Activated CD4-positive, alpha-beta T cell treated with anti-CD3 and anti-CD28 coated beads for 24 hours (primary cell): ENCODE measurements around the gene FER1L5.

Source experiments
- DNase-seq, 2 donors: peaks; one replicate each; pipeline ENCODE4 v3.0.0-alpha.2; 2020; ENCODE audit warnings: low read depth in 2 of 2

Gene FER1L5

GRCh38 chr2:96695602-96696001 is 53.0 kb downstream of the FER1L5 start:
- DNase-seq: no peak

DNA sequence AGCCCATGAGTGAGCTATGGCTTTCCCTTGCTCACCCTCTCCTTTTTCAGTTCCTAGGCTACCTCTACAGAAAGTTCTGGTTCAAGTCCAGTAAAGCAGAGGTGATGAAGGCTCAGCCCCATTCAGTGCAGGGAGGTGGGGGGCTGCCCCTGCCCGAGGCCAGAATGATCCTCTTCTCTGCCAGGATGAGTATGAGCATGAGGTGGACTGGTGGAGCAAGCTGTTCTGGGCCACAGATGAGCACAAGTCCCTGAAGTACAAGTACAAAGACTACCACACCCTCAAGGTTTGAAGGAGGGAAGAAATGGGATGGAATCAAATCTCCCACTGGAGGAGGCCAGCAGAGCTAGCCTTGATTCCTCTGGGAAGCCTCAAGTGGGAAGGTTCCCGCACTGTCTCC is 54.9 kb downstream of the FER1L5 start:
- DNase-seq: no peak

GRCh38 chr2:96698221-96698861 is 55.8 kb downstream of the FER1L5 start:
- no peak for DNase-seq

DNA sequence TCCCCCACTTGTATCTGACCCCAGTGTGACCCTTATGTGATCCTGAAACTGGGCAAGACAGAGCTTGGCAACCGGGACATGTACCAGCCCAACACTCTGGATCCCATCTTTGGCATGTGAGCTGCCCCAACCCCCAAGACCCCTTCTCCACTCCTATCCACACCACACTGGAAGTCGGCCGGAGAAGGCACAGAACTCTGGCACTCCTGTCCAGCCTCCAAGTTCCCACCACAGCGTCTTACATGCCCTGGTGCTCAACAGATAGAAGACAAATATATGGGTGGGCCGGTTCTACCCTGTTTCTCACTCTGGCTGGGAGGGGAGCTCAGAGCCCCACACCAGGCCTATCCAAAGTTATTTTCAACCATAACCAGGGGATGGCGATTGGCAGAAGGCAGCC is 56.5 kb downstream of the FER1L5 start:
- no peak for DNase-seq

DNA sequence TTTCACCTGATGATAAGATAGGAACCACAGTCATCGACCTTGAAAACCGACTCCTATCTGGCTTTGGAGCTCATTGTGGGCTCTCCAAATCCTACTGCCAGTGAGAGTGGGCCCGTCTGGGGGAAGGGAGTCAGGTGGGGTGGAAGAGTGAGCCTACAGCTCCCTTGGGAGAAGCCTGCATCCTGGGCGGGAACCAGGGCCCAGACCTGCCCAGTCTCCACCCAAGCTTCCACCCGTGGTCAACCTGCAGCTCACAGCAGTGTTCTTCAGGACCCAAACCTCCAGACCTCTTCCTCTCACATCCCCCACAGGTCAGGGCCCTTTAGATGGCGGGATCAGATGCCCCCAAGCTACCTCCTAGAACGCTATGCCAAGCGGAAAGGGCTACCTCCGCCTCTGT is 57.1 kb downstream of the FER1L5 start:
- no peak for DNase-seq

DNA sequence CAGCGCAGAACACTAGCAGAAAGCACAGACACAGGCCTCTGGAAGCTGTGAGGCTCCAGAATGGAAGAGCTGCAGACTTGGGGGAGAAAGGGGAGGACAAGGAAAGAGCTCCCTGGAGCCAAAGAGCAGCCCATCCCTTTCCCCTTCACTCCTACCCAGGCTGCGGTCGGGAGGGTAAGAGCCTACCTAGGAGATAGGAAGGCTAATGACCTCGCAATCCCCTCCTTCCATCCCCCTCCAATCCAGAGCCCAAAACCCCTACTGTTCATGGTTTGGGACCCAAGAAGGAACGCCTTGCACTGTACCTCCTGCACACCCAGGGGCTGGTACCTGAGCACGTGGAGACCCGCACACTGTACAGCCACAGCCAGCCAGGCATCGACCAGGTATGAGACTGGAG is 57.5 kb downstream of the FER1L5 start:
- DNase-seq: no peak

- DNase-seq: no peak
Observed at GRCh38 chr2:96701636-96702035, 59.1 kb downstream of the FER1L5 start.

DNA sequence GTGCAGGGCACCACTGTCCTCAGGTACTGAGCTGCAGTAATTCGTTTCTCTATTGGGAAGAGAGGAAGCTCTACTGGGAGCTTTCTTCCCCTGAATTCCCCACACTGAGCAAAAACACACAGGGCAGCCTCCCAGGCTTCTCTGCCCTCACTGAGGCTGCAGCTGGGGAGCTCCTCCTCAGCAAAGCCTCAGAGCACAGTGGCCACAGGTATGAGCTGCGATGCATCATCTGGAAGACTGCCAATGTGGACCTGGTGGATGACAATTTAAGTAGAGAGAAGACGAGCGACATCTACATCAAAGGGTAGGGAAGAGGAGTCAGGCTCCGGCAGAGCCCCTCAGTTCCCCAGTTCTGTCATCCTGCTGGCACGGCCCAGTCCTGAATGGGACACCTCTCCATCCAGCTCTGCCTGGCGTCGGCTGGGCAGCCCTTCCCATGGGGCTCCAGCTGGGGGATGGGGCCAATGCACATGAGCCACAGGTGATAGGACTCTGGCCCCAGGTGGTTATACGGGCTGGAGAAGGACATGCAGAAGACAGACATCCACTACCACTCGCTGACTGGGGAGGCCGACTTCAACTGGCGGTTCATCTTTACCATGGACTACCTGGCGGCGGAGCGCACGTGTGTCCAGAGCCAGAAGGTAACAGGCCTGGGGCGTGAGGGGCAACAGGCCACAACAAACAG is 59.7 kb downstream of the FER1L5 start:
- DNase-seq: no peak

GRCh38 chr2:96703021-96703751 is 60.6 kb downstream of the FER1L5 start:
- DNase-seq: no peak

- DNase-seq: no peak
Observed at GRCh38 chr2:96710985-96711384, 68.4 kb downstream of the FER1L5 start.

DNA sequence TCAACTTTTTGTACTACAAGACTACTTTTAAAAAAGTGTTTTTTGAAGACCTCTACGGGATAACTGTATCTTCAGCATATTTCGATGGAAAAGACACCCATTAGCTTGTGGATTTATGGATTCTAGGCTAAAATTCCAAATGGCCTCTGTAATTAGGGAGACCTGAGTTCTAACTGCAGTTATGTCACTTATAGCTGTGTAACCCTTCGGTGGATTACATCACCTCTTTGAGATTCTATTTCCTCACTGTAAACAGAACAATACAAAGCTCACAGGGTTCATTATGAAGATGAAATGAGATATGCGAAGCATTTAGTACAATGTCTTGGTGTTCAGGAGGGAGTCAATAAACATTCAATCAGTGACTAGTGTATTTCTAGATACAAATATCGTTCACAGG is 73.1 kb downstream of the FER1L5 start:
- DNase-seq: no peak

DNA sequence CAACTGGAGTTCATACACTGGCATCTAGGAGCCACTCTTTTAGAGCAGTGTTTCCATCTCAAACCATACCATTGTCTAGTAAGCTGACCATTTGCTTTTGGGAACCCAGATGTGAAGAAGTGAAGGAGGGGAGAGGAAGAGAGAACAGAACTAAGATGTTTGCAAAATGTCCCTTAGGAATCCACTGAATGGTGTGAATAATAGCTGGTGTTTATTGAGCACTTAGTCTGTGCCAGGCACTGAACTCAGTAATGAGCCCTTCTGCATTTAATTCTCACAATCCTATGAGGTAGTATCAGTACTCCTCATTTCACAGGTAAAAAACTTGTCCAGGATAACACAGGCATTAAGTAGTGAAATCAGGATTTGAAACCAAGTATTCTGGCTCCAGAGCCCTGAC is 73.8 kb downstream of the FER1L5 start:
- no peak for DNase-seq

GRCh38 chr2:96726131-96726530 is 83.6 kb downstream of the FER1L5 start:
- no peak for DNase-seq

GRCh38 chr2:96727431-96727830 is 84.9 kb downstream of the FER1L5 start:
- no peak for DNase-seq

DNA sequence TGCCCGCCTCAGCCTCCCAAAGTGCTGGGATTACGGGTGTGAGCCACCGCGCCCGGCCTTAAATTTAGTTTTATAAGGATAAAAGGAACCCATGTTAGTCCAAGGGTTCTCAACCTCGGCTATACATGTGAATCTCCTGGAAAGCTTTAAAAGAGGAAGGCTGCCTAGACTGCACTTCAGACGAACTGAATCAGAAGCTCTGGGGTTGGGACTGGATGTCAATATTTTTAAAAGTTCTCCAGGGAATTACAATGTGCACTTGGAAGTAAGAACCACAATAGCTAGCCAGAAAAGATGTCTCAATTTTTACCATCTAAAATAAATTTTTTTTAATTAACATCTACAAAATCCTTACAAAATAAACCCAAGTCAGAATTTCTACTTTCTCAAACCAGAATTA is 87.2 kb downstream of the FER1L5 start:
- DNase-seq: no peak

GRCh38 chr2:96730212-96730611 is 87.6 kb downstream of the FER1L5 start:
- no peak for DNase-seq

DNA sequence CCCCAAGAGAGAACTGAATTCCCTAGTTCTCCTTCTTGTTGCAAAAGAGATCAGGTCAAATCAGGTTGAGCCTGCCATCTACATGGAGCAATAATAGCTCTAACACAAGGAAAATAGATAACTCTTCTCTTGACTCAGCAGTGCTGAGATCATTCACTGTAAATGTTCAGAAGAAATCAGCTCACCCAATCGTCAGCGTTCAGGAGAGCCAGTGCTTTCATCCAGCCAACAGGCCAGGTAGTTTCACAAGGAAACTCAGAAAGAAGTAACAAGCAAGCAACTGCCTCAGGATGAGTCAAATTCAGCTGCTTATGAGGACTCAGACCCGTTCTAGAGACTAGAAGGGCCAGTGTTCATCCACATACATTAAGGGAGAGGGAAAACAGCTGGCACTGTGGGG is 91.4 kb downstream of the FER1L5 start:
- DNase-seq: no peak

GRCh38 chr2:96734880-96735583 is 92.5 kb downstream of the FER1L5 start:
- DNase-seq: no peak

GRCh38 chr2:96737251-96737650 is 94.7 kb downstream of the FER1L5 start:
- DNase-seq: no peak

DNA sequence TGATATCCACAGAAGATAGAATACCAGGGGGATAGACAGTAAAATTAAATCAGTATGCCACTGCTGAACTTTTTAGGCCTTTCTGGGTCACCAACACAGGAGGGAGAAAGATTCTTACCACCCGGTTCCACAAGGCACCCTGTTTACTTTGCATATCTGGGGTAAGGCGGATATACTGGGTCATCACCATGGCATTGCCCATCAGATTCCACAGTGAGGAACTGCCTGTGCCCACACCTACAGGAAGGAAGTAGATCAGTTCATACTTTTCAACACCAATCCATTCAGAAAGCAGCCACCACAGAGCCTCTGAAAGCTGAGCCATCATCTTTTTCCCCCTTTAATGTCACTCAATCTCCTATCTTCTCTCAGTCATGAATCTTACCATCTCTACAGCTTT is 95.3 kb downstream of the FER1L5 start:
- no peak for DNase-seq

GRCh38 chr2:96739076-96739632 is 96.6 kb downstream of the FER1L5 start:
- DNase-seq: no peak
